ENCODE data around the gene SETD1B. TPM values are rescaled to one million over a fixed set of nuclear protein-coding genes. Genes with fewer than 3 reads are reported as not detected.

Gene SETD1B
- total and polyA plus RNA-seq, 2 of the 4 experiments (the other 2 are of a cell fraction): 0.90 to 5.1 TPM

GRCh38 chr12:121812921-121813896, 9.4 kb downstream of the SETD1B start:
- 48% methylated on average over 6 of the region's 25 CpGs; no CpG with 5 or more reads in 1 of the 2 experiments for WGBS, 2 experiments (ENCODE audit: extremely low coverage in 2 of 2, insufficient read length in 1 of 2)
- Histone ChIP-seq H3K79me1 (ENCODE audit: low read depth in 1 of 2, low read length in 2 of 2) (peaks cover 39 to 74% of the 10 kb centered on the region in 2 experiments), H3K9ac (ENCODE audit: low read depth, low read length) (peak overlapping the region; percentile 53; the same call in 1 of the 2 replicates), H2BK120ac (ENCODE audit: low read depth, low read length) (no peak overlapping the region), H3K14ac (replicated peaks; ENCODE audit: low read depth, low read length) (peak overlapping the region; percentile 55; the same call in 1 of the 2 replicates), H4K8ac (ENCODE audit: low read depth in 2 of 2, low read length in 2 of 2) (peak overlapping the region in 1 of 2 experiments; percentile 53; a peak in 2 of 4 replicates), H2AK5ac (ENCODE audit: low read depth, low read length) (0 out of 2 replicates have a peak overlapping the region, but pooled peaks have one; percentile 33), H3K18ac (ENCODE audit: low read depth, low read length) (no peak overlapping the region), H3K27ac (ENCODE audit: insufficient read depth, low read length) (peak overlapping the region; percentile 52; the same call in 1 of the 2 replicates), H3K56ac (ENCODE audit: extremely low read depth, insufficient read depth, low read length) (no peak overlapping the region; the same call in 1 of the 2 replicates), H3K4ac (ENCODE audit: low read depth, low read length) (peak overlapping the region; percentile 30; the same call in 1 of the 2 replicates), H3K4me2 (ENCODE audit: low read depth, low read length) (peak overlapping the region; percentile 89), H3K4me3 (ENCODE audit: insufficient read depth, low read depth, low read length) (peak overlapping the region; percentile 50; the same call in 1 of the 2 replicates), H2BK5ac (ENCODE audit: low read depth, low read length, poor library complexity, severe bottlenecking) (no peak overlapping the region), H3K36me3 (ENCODE audit: control insufficient read depth, insufficient read depth, low read length) (peaks cover 69% of the 10 kb centered on the region), H2AK9ac (replicated peaks; ENCODE audit: low read depth, low read length, poor library complexity) (peak overlapping the region; percentile 82), H4K5ac (ENCODE audit: low read depth, low read length) (no peak overlapping the region; the same call in 1 of the 2 replicates), H3K4me1 (ENCODE audit: control insufficient read depth, insufficient read depth, low read length) (peaks cover 18% of the 10 kb centered on the region), H2BK15ac (ENCODE audit: low read depth, low read length) (no peak overlapping the region), H2AFZ (replicated peaks; ENCODE audit: low read length, poor library complexity) (no peak overlapping the region), H3K23ac (ENCODE audit: low read depth, low read length) (no peak overlapping the region), H3K9me3 (ENCODE audit: control insufficient read depth, insufficient read depth, low read length) (no peaks in the 10 kb centered on the region), H2BK20ac (ENCODE audit: low read depth, low read length) (no peak overlapping the region), H3K27me3 (ENCODE audit: control insufficient read depth, insufficient read depth, low read length) (no peaks in the 10 kb centered on the region), H4K91ac (ENCODE audit: insufficient read depth, low read depth, low read length) (peak overlapping the region; percentile 4; the same call in 1 of the 2 replicates), H3K9me1 (ENCODE audit: insufficient read depth, low read length) (no peaks in the 10 kb centered on the region), H4K20me1 (ENCODE audit: insufficient read depth, low read length) (peaks cover 50% of the 10 kb centered on the region)
- CTCF ChIA-PET: interaction anchor here (4.1 kb wide), 1 partner anchor 19 kb away, joined by 49 read pairs; the partner anchor contains the start of gene RHOF
- POLR2A ChIA-PET (ENCODE audit: unreplicated experiment): no interaction called here
- dilution Hi-C loops (cut with HindIII; ENCODE audit: low sequenced_read_pairs, unreplicated experiment): no loop called here
- in situ Hi-C loops (cut with MboI; ENCODE audit: low sequenced_read_pairs): no loop called here
- BruUV-seq (replicated peaks): no TSS peak
- ATAC-seq (ENCODE audit: low read depth): no peak
- TF ChIP-seq RAD21 (IDR thresholded peaks at IDR 0.05; ENCODE audit: low read length): no peak
- peak; percentile 51 for TF ChIP-seq BHLHE40 (IDR thresholded peaks at IDR 0.05; ENCODE audit: low read depth, low read length)
- TF ChIP-seq CEBPB (IDR thresholded peaks at IDR 0.05; ENCODE audit: low read depth, low read length): peak; percentile 81
- TF ChIP-seq CHD1 (IDR thresholded peaks at IDR 0.05; ENCODE audit: low read depth, low read length): no peak
- TF ChIP-seq, protein P1, sequence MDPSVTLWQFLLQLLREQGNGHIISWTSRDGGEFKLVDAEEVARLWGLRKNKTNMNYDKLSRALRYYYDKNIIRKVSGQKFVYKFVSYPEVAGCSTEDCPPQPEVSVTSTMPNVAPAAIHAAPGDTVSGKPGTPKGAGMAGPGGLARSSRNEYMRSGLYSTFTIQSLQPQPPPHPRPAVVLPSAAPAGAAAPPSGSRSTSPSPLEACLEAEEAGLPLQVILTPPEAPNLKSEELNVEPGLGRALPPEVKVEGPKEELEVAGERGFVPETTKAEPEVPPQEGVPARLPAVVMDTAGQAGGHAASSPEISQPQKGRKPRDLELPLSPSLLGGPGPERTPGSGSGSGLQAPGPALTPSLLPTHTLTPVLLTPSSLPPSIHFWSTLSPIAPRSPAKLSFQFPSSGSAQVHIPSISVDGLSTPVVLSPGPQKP (IDR thresholded peaks at IDR 0.05; ENCODE audit: borderline replicate concordance, low read depth, low read length): no peak
- no peak for DNase-seq
- intact Hi-C loops (cut with micrococcal nuclease): loop anchor here (1.0 kb wide), 3 partner anchors 18 to 75 kb away; partner anchors contain the start of gene PSMD9

Data from IMR-90 (cell line).